Activated CD8-positive, alpha-beta T cell treated with anti-CD3 and anti-CD28 coated beads, Interleukin-2, amount 10 ng/mL, durations not matched to agents 7 days and 5 days (primary cell): Measurements from ENCODE around the gene DCAF10. TPM values are rescaled to one million over a fixed set of nuclear protein-coding genes. Genes with fewer than 3 reads are reported as not detected.
A peak's percentile ranks its signal among the peaks of the same experiment; 100 is the strongest.
"Not testable (repeated sequence)": the region's sequence is repeated elsewhere in the genome, so short reads cannot be mapped to it uniquely, and the experiment has no call there.

ENCODE experiments used
- ATAC-seq: fragments of 150-1000 bp; cut with Tn5 transposase; one replicate; pipeline ENCODE4 v1.10.0; 2021; ENCODE audit warnings: moderate library complexity
- CTCF ChIA-PET: fragments of 350-600 bp; sonication (Branson Sonifier 250); formaldehyde crosslinking; loops from one replicate; lab custom pipeline; 2021; ENCODE audit warnings: antibody characterized with exemption; lab: Charles Lee
- POLR2A ChIA-PET: fragments of 350-600 bp; sonication (Branson Sonifier 250); formaldehyde crosslinking; loops from one replicate; lab custom pipeline; 2021; ENCODE audit warnings: antibody characterized with exemption; lab: Charles Lee
- DNase-seq: peaks from one replicate; pipeline ENCODE4 v3.0.0-alpha.2; 2020
- H3K27ac Mint-ChIP-seq: one replicate; pipeline ENCODE4 v1.8.0; 2021; ENCODE audit warnings: mild to moderate bottlenecking, mixed read lengths
- H3K27me3 Mint-ChIP-seq: one replicate; pipeline ENCODE4 v1.8.0; 2021; ENCODE audit warnings: low read depth, mixed read lengths
- H3K36me3 Mint-ChIP-seq: one replicate; pipeline ENCODE4 v1.8.0; 2021; ENCODE audit warnings: low read depth, mixed read lengths
- H3K4me1 Mint-ChIP-seq: one replicate; pipeline ENCODE4 v1.8.0; 2021; ENCODE audit warnings: low read depth, mixed read lengths
- H3K4me3 Mint-ChIP-seq: one replicate; pipeline ENCODE4 v1.8.0; 2021; ENCODE audit warnings: mild to moderate bottlenecking, mixed read lengths
- H3K9me3 Mint-ChIP-seq: one replicate; pipeline ENCODE4 v1.8.0; 2022; ENCODE audit warnings: mixed read lengths; ENCODE audit not compliant: insufficient read depth
- total RNA-seq, 2 experiments: library from RNA; stranded (reverse); gene quantifications; one replicate each; pipeline ENCODE4 v1.2.3, GENCODE V29; 2021

The DCAF10 gene
- total RNA-seq, 2 experiments from 2014 or later, result 19.7 to 21.2 TPM

DNA sequence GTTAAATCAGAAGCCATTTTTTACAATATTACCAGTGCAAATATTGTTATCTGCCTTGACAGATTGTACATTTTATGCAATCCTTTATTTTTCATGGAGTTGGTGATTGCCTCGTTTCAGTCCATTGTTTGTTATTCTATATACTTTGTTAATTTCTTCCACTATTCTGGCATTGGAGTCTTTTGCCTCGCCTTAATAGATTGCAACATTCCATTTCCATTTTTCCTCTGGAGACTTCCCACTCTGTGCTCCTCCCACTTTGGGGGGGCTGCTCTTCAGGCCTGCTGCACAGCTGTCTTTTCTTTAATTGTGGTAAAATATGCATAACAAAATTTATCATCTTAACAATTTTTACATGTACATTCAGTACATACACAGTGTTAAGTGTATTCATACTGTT lies 4.4 kb upstream of the DCAF10 start:
- Mint-ChIP-seq H3K4me1 (peaks cover 23% of the 10 kb centered on the region), H3K4me3 (no peak overlapping the region), H3K9me3 (no peaks in the 10 kb centered on the region), H3K27me3 (no peaks in the 10 kb centered on the region), H3K36me3 (peaks cover 9% of the 10 kb centered on the region), H3K27ac (no peak overlapping the region)
- ChIA-PET POLR2A (interaction anchor here (1.6 kb wide), 1 partner anchor 11 kb away, joined by 7 read pairs; the partner anchor contains the start of gene EXOSC3), CTCF (no interaction called here)
- no peak for ATAC-seq
- DNase-seq, result no peak

DNA sequence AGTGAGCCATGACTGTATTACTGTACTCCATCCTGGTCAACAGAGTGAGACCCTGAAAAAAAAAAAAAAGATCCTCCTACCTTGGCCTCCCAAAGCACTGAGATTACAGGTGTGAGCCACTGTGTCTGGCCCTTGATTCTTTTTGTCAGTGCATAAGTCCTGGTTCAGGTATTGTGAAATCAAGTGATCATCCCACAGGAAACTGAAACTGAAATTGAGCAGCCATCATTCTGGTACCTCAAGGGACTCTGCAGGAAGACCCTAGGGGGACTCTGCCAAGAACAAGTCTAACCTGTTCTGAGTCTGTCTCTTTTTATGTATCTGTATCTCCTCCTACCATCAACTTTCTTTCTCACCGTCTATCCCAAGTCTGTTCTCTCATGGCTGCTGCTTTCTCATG lies 1.9 kb upstream of the DCAF10 start:
- Mint-ChIP-seq H3K27ac (peak overlapping the region; percentile 66), H3K4me1 (peaks cover 40% of the 10 kb centered on the region), H3K27me3 (no peaks in the 10 kb centered on the region), H3K36me3 (peaks cover 14% of the 10 kb centered on the region), H3K4me3 (peak overlapping the region; percentile 90), H3K9me3 (no peaks in the 10 kb centered on the region)
- ATAC-seq, result no peak
- no peak for DNase-seq
- ChIA-PET POLR2A (interaction anchor here (1.3 to 6.3 kb wide), 2 partner anchors 12 to 15 kb away, joined by 3 to 51 read pairs; partner anchors contain the start of gene EXOSC3), CTCF (interaction anchor here (1.8 kb wide), 1 partner anchor 14 kb away, joined by 7 read pairs; the partner anchor contains the start of gene EXOSC3)

- DNase-seq, result peak; percentile 32
- ChIA-PET CTCF (no interaction called here), POLR2A (interaction anchor here (0.8 to 6.3 kb wide), 6 partner anchors 11 to 315 kb away, joined by 3 to 51 read pairs (median 3); partner anchors contain the start of genes EXOSC3 and TOMM5)
- H3K36me3 Mint-ChIP-seq, result peaks cover 24% of the 10 kb centered on the region
- peak overlapping the region; percentile 81 for H3K27ac Mint-ChIP-seq
- peaks cover 38% of the 10 kb centered on the region for H3K4me1 Mint-ChIP-seq
- peak; percentile 58 for ATAC-seq
- no peaks in the 10 kb centered on the region for H3K9me3 Mint-ChIP-seq
- peak overlapping the region; percentile 90 for H3K4me3 Mint-ChIP-seq
- H3K27me3 Mint-ChIP-seq, result no peaks in the 10 kb centered on the region
Observed at GRCh38 chr9:37801287-37801850, 772 bp downstream of the DCAF10 start.

DNA sequence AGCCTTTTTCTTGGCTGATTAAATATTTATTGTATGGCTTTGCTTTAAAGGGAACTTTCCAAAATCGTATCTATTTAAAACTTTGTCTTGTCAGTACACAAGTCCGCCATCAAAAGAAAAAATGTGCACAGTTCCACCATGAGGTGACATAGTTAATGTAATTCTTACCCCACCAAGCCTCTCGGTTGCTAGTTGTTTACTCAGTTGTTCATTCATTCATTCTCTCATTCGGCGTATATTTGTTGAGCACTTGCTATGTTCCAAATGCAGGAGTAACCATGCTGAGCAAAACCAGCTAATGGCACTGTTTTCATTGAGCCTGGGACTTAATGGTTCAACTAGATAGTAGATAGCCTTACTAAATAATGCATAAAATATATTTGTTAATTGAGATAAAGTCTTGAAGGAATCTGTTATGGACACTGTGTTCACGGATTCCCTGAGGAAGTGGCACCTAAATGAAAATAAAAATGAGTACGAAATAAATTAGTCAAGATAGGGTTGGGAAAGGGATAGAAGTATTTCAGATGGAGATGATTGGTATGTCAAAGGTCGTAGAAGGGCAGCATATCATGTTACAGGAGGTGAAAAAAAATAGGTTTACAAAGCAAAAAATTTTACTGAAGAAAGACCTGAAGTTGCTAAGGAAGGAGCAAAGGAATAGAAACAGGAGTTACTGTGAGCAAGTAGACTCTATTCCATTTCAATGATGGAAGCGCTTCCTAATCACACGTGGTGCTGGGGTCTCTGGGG lies 1.5 kb downstream of the DCAF10 start:
- DNase-seq, result no peak
- Mint-ChIP-seq H3K4me1 (peaks cover 39% of the 10 kb centered on the region), H3K27ac (no peak overlapping the region), H3K4me3 (peak overlapping the region; percentile 90), H3K9me3 (no peaks in the 10 kb centered on the region), H3K27me3 (no peaks in the 10 kb centered on the region), H3K36me3 (peaks cover 24% of the 10 kb centered on the region)
- ChIA-PET CTCF (no interaction called here), POLR2A (interaction anchor here (0.8 to 6.3 kb wide), 4 partner anchors 18 to 316 kb away, joined by 3 to 51 read pairs (median 4); partner anchors contain the start of gene EXOSC3)
- no peak for ATAC-seq

GRCh38 chr9:37806271-37806670 lies 5.7 kb downstream of the DCAF10 start:
- POLR2A ChIA-PET, result no interaction called here
- Mint-ChIP-seq H3K4me3 (no peak overlapping the region), H3K4me1 (peaks cover 18% of the 10 kb centered on the region), H3K27me3 (no peaks in the 10 kb centered on the region), H3K9me3 (no peaks in the 10 kb centered on the region), H3K36me3 (peaks cover 28% of the 10 kb centered on the region), H3K27ac (no peak overlapping the region)
- CTCF ChIA-PET, result interaction anchor here (1.6 kb wide), 1 partner anchor 7 kb away, joined by 3 read pairs; no protein-coding TSS in a partner anchor
- no peak for DNase-seq
- no peak for ATAC-seq

- CTCF ChIA-PET, H3K27me3 Mint-ChIP-seq, ATAC-seq, H3K27ac Mint-ChIP-seq, H3K4me1 Mint-ChIP-seq, POLR2A ChIA-PET, H3K9me3 Mint-ChIP-seq, DNase-seq, H3K4me3 Mint-ChIP-seq: not testable (repeated sequence)
- H3K36me3 Mint-ChIP-seq, result peaks cover 25% of the 10 kb centered on the region
Observed at GRCh38 chr9:37809676-37810075, 9.1 kb downstream of the DCAF10 start.

- ChIA-PET POLR2A (no interaction called here), CTCF (no interaction called here)
- DNase-seq (no peak), ATAC-seq (no peak)
- H3K27me3 Mint-ChIP-seq, result no peaks in the 10 kb centered on the region
- H3K4me1 Mint-ChIP-seq, result peaks cover 6% of the 10 kb centered on the region
- no peaks in the 10 kb centered on the region for H3K9me3 Mint-ChIP-seq
- H3K4me3 Mint-ChIP-seq, result no peak overlapping the region
- H3K27ac Mint-ChIP-seq, result no peak overlapping the region
- peaks cover 21% of the 10 kb centered on the region for H3K36me3 Mint-ChIP-seq
Observed at GRCh38 chr9:37811906-37812476, 11.4 kb downstream of the DCAF10 start.

DNA sequence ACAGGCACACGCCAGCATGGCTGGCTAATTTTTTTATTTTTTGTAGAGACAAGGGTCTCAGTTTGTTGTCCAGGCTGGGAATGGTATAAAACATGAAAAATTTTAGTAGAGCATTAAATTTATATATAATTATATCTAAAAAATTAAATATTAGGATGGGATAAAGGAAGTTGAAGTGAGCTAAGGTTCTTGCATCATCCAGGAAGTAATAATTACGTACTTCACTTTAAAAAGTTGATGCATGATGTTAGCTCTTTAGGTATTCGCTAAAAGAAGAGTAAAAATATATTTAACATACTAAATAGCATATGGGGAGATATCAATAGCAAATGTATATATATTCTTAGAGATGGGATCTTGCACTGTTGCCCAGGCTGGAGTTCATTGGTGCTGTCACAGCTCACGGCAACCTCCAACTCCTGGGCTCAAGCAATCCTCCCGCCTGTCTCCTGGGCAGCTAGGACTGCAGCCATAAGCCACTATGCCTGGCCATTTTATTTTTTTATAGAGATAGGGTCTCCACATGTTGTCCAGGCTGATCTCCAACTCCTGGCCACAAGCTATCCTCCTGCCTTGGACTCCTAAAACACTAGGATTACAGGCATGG lies 12.3 kb downstream of the DCAF10 start:
- H3K4me1 Mint-ChIP-seq, result peaks cover 5% of the 10 kb centered on the region
- ATAC-seq (no peak), DNase-seq (no peak)
- ChIA-PET POLR2A (interaction anchor here (0.6 kb wide), 1 partner anchor 45 kb away, joined by 4 read pairs; no protein-coding TSS in a partner anchor), CTCF (interaction anchor here (0.6 to 0.9 kb wide), 2 partner anchors 7 to 64 kb away, joined by 3 read pairs; no protein-coding TSS in a partner anchor)
- no peak overlapping the region for H3K4me3 Mint-ChIP-seq
- H3K9me3 Mint-ChIP-seq, result no peaks in the 10 kb centered on the region
- peaks cover 20% of the 10 kb centered on the region for H3K36me3 Mint-ChIP-seq
- H3K27me3 Mint-ChIP-seq, result no peaks in the 10 kb centered on the region
- H3K27ac Mint-ChIP-seq, result no peak overlapping the region

GRCh38 chr9:37818849-37819248 lies 18.3 kb downstream of the DCAF10 start:
- H3K27ac Mint-ChIP-seq, result no peak overlapping the region
- peaks cover 31% of the 10 kb centered on the region for H3K36me3 Mint-ChIP-seq
- ChIA-PET POLR2A (interaction anchor here (0.6 kb wide), 1 partner anchor 335 kb away, joined by 3 read pairs; no protein-coding TSS in a partner anchor), CTCF (no interaction called here)
- H3K4me1 Mint-ChIP-seq, result no peaks in the 10 kb centered on the region
- H3K9me3 Mint-ChIP-seq, result no peaks in the 10 kb centered on the region
- H3K27me3 Mint-ChIP-seq, result no peaks in the 10 kb centered on the region
- no peak overlapping the region for H3K4me3 Mint-ChIP-seq
- no peak for ATAC-seq
- DNase-seq, result no peak

DNA sequence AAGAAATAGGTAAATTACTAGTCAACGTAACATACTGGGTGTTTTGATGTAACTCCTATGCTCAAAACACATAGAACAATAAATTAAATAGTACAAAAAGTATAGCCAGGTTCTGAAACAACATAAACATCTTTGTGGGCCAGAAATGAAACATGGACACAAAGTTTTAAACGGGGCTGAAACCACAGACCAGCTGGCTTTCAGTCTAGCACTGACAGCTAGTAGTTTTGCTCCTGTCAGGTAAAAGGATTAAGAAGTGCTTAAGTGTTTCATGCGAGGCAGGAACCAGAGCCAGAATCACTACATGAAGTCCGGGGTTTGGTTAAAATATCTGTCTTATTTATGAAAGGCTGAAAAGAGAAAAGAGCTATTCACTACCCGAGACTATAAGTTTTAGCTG lies 19.5 kb downstream of the DCAF10 start:
- ChIA-PET CTCF (no interaction called here), POLR2A (no interaction called here)

DNA sequence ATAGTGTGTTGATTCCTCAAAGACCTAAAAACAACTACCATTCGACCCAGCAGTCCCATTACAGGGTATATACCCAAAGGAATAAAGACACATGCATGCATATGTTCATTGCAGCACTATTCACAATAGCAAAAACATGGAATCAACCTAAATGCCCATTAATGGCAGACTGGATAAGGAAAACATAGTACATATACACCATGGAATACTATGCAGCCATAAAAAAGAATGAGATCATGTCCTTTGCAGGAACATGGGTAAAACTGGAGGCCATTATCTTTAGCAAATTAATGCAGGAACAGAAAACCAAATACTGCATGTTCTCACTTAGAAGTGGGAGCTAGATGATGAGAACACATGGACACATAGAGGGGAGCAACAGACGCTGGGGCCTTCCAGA lies 24.6 kb downstream of the DCAF10 start:
- H3K9me3 Mint-ChIP-seq, ATAC-seq, H3K27me3 Mint-ChIP-seq, H3K4me1 Mint-ChIP-seq, POLR2A ChIA-PET, DNase-seq, H3K27ac Mint-ChIP-seq, H3K4me3 Mint-ChIP-seq: not testable (repeated sequence)
- CTCF ChIA-PET, result interaction anchor here (0.7 kb wide), 1 partner anchor 521 kb away, joined by 3 read pairs; no protein-coding TSS in a partner anchor
- peaks cover 48% of the 10 kb centered on the region for H3K36me3 Mint-ChIP-seq

More for the DNA sequence above, 19.5 kb downstream of the DCAF10 start:
- DNase-seq (no peak), ATAC-seq (no peak)
- Mint-ChIP-seq H3K36me3 (peaks cover 39% of the 10 kb centered on the region), H3K9me3 (no peaks in the 10 kb centered on the region), H3K4me1 (no peaks in the 10 kb centered on the region), H3K4me3 (no peak overlapping the region), H3K27me3 (no peaks in the 10 kb centered on the region), H3K27ac (no peak overlapping the region)
